Measurements from ENCODE around the gene KLB. TPM values are rescaled to one million over a fixed set of nuclear protein-coding genes. Genes with fewer than 3 reads are reported as not detected.

KLB gene
- total RNA-seq, 6 experiments from 2014 or later: not detected

DNA sequence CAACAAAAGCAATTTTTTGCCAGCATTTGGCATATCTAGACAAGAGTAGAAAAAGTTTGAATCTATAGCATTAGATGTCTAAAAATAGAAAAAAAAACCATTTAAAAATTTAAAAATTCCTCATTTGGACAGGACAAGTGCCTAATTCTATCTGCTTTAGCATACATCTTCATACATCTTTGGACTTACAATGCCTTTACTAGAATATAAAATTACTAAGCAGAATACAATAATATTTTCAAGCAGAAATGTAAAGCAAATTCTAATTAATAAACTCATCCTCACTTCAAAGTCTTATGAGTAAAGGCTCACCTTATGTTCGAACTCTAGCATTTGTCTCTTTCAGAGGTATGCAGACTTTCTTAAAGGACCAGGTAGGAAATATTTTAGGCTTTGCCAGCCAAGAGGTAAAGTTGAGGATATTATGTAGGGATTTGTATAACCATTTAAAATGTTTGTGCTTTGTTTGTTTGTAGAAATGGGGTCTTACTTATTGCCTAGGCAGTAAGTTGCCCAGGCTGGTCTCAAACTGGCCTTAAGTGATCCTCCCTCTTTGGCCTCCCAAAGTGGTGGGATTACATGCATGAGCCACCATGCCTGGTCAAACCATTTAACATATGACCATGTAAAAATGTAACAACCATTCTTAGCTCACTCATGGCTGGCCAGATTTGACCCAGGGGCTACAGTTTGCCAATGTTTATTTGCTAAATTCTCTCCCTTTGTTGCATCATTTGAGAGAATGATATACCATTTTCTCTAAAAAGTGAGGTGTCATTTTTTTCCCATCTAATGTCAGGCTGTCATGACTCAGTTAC is 91.4 kb downstream of the KLB start:
- Mint-ChIP-seq H3K27ac (no peak overlapping the region), H3K4me1 (ENCODE audit: low read depth) (peaks cover 21% of the 10 kb centered on the region), H3K36me3 (ENCODE audit: low read depth) (peaks cover 20% of the 10 kb centered on the region), H3K4me3 (no peak overlapping the region), H3K9me3 (no peaks in the 10 kb centered on the region), H3K27me3 (ENCODE audit: insufficient read depth) (peaks cover 2% of the 10 kb centered on the region; the same call in 1 of the 2 replicates)
- TF ChIP-seq, protein P1, sequence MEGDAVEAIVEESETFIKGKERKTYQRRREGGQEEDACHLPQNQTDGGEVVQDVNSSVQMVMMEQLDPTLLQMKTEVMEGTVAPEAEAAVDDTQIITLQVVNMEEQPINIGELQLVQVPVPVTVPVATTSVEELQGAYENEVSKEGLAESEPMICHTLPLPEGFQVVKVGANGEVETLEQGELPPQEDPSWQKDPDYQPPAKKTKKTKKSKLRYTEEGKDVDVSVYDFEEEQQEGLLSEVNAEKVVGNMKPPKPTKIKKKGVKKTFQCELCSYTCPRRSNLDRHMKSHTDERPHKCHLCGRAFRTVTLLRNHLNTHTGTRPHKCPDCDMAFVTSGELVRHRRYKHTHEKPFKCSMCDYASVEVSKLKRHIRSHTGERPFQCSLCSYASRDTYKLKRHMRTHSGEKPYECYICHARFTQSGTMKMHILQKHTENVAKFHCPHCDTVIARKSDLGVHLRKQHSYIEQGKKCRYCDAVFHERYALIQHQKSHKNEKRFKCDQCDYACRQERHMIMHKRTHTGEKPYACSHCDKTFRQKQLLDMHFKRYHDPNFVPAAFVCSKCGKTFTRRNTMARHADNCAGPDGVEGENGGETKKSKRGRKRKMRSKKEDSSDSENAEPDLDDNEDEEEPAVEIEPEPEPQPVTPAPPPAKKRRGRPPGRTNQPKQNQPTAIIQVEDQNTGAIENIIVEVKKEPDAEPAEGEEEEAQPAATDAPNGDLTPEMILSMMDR (IDR thresholded peaks at IDR 0.05): no peak
- DNase-seq: no peak

DNA sequence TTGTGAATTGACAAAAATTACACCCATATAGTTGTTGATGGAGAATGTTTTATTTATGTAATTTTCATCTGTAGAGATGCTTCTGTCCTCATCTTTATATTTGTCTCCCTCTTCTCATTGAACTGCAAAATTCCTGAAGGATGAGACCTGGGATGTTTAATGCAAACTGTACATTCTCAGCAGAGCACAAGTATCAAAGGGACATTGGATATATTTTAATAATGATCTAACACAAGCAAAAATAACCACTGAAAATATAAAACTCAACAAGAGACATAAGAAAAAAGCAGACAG is 91.9 kb downstream of the KLB start:
- Mint-ChIP-seq H3K4me3 (no peak overlapping the region), H3K36me3 (ENCODE audit: low read depth) (peaks cover 26% of the 10 kb centered on the region), H3K9me3 (no peaks in the 10 kb centered on the region), H3K27ac (no peak overlapping the region), H3K4me1 (ENCODE audit: low read depth) (peaks cover 27% of the 10 kb centered on the region), H3K27me3 (ENCODE audit: insufficient read depth) (peaks cover 2% of the 10 kb centered on the region; the same call in 1 of the 2 replicates)
- TF ChIP-seq, protein P1 (IDR thresholded peaks at IDR 0.05): no peak
- DNase-seq: no peak

Small RNA genes within 50 kb of the gene (microRNA-seq; reads per million reads assigned to microRNA genes)
- not detected for gene MIR5591

Other genes starting within 250 kb of the KLB start
- gene WDR19, start 224.4 kb upstream of the KLB start, total RNA-seq (2021; fragmentation: NEBNext Ultra II Directional; extraction: Animal tissue kit (Norgen Biotek cat#: 25700)): 10 to 100 TPM in 3 of 6 experiments, 1 to 10 TPM in 3; 8.7 to 11.9 (median 10.0) TPM
- 10 to 100 TPM; 35.1 to 42.7 (median 41.0) TPM for gene RFC1, start 40.6 kb upstream of the KLB start, total RNA-seq (2021; fragmentation: NEBNext Ultra II Directional; extraction: Animal tissue kit (Norgen Biotek cat#: 25700))
- 1,000 to 10,000 TPM; 1,332 to 1,543 (median 1,424) TPM for gene RPL9, start 52.0 kb downstream of the KLB start, total RNA-seq (2021; fragmentation: NEBNext Ultra II Directional; extraction: Animal tissue kit (Norgen Biotek cat#: 25700))
- 1 to 10 TPM; 6.9 to 9.4 (median 8.1) TPM for gene LIAS, start 52.1 kb downstream of the KLB start, total RNA-seq (2021; fragmentation: NEBNext Ultra II Directional; extraction: Animal tissue kit (Norgen Biotek cat#: 25700))
- 100 to 1,000 TPM in 5 of 6 experiments, 10 to 100 TPM in 1; 97.1 to 169 (median 158) TPM for gene UGDH, start 120.5 kb downstream of the KLB start, total RNA-seq (2021; fragmentation: NEBNext Ultra II Directional; extraction: Animal tissue kit (Norgen Biotek cat#: 25700))
- 10 to 100 TPM; 26.6 to 35.0 (median 29.2) TPM for gene SMIM14, start 231.9 kb downstream of the KLB start, total RNA-seq (2021; fragmentation: NEBNext Ultra II Directional; extraction: Animal tissue kit (Norgen Biotek cat#: 25700))

All from HFFc6 (cell line).